B cell (primary cell): ENCODE data around the gene ITGA5.

Experiments
- CTCF ChIP-seq: fragments of 200-600 bp; IDR thresholded peaks from one replicate; pipeline ENCODE4 v1.8.0; 2022; ENCODE audit warnings: antibody characterized with exemption, mild to moderate bottlenecking
- EZH2 ChIP-seq: IDR thresholded peaks from 2 replicates; pipeline ENCODE4 v1.6.1; 2012; ENCODE audit warnings: borderline replicate concordance, low read depth, mild to moderate bottlenecking, moderate library complexity, low read length; ENCODE audit not compliant: insufficient read depth, poor library complexity, severe bottlenecking

GRCh38 chr12:54401119-54401518, 17.9 kb downstream of the ITGA5 start:
- TF ChIP-seq CTCF (no peak), EZH2 (no peak)
